ENCODE results near the gene RRP1B. TPM values are rescaled to one million over a fixed set of nuclear protein-coding genes. Genes with fewer than 3 reads are reported as not detected.
A peak's percentile ranks its signal among the peaks of the same experiment; 100 is the strongest.
"Not testable (repeated sequence)": the region's sequence is repeated elsewhere in the genome, so short reads cannot be mapped to it uniquely, and the experiment has no call there.

RRP1B gene
- total RNA-seq, 2 experiments from 2014 or later, result 57.5 to 58.3 TPM

- Mint-ChIP-seq H3K4me3 (no peak overlapping the region), H3K9me3 (ENCODE audit: insufficient read depth) (no peaks in the 10 kb centered on the region), H3K27ac (no peak overlapping the region), H3K4me1 (ENCODE audit: low read depth) (peaks cover 12% of the 10 kb centered on the region), H3K27me3 (ENCODE audit: low read depth) (no peaks in the 10 kb centered on the region), H3K36me3 (ENCODE audit: low read depth) (peaks cover 39% of the 10 kb centered on the region)
- ATAC-seq (no peak), DNase-seq (no peak)
- POLR2A ChIA-PET, result no interaction called here
- CTCF ChIA-PET, result no interaction called here
Measured at GRCh38 chr21:43696214-43696613, 36.9 kb downstream of the RRP1B start.

GRCh38 chr21:43697758-43698643, 38.6 kb downstream of the RRP1B start:
- ATAC-seq (no peak), DNase-seq (no peak)
- Mint-ChIP-seq H3K27me3 (ENCODE audit: low read depth) (no peaks in the 10 kb centered on the region), H3K36me3 (ENCODE audit: low read depth) (peaks cover 36% of the 10 kb centered on the region), H3K4me3 (no peak overlapping the region), H3K4me1 (ENCODE audit: low read depth) (peaks cover 17% of the 10 kb centered on the region), H3K9me3 (ENCODE audit: insufficient read depth) (no peaks in the 10 kb centered on the region), H3K27ac (peak overlapping the region; percentile 66)
- ChIA-PET POLR2A (no interaction called here), CTCF (no interaction called here)

GRCh38 chr21:43699492-43699777, 40.1 kb downstream of the RRP1B start:
- H3K9me3 Mint-ChIP-seq (ENCODE audit: insufficient read depth); H3K27me3 Mint-ChIP-seq (ENCODE audit: low read depth); POLR2A ChIA-PET; DNase-seq; CTCF ChIA-PET; ATAC-seq; H3K4me3 Mint-ChIP-seq; H3K27ac Mint-ChIP-seq: not testable (repeated sequence)
- peaks cover 25% of the 10 kb centered on the region for H3K36me3 Mint-ChIP-seq (ENCODE audit: low read depth)
- peaks cover 23% of the 10 kb centered on the region for H3K4me1 Mint-ChIP-seq (ENCODE audit: low read depth)

GRCh38 chr21:43699933-43700599, 40.7 kb downstream of the RRP1B start:
- Mint-ChIP-seq H3K4me1 (ENCODE audit: low read depth) (peaks cover 23% of the 10 kb centered on the region), H3K27ac (no peak overlapping the region), H3K27me3 (ENCODE audit: low read depth) (no peaks in the 10 kb centered on the region), H3K9me3 (ENCODE audit: insufficient read depth) (no peaks in the 10 kb centered on the region), H3K36me3 (ENCODE audit: low read depth) (peaks cover 21% of the 10 kb centered on the region), H3K4me3 (no peak overlapping the region)
- DNase-seq (no peak), ATAC-seq (no peak)
- ChIA-PET CTCF (no interaction called here), POLR2A (no interaction called here)

- ChIA-PET POLR2A (interaction anchor here (0.9 kb wide), 1 partner anchor 26 kb away, joined by 3 read pairs; no protein-coding TSS in a partner anchor), CTCF (interaction anchor here (1.1 kb wide), 1 partner anchor 26 kb away, joined by 4 read pairs; no protein-coding TSS in a partner anchor)
- no peak overlapping the region for H3K4me3 Mint-ChIP-seq
- H3K36me3 Mint-ChIP-seq (ENCODE audit: low read depth), result peaks cover 6% of the 10 kb centered on the region
- H3K27me3 Mint-ChIP-seq (ENCODE audit: low read depth), result no peaks in the 10 kb centered on the region
- no peak for DNase-seq
- H3K9me3 Mint-ChIP-seq (ENCODE audit: insufficient read depth), result no peaks in the 10 kb centered on the region
- H3K4me1 Mint-ChIP-seq (ENCODE audit: low read depth), result peaks cover 23% of the 10 kb centered on the region
- ATAC-seq, result no peak
- H3K27ac Mint-ChIP-seq, result no peak overlapping the region
Measured at GRCh38 chr21:43701936-43702784, 42.8 kb downstream of the RRP1B start.

- CTCF ChIA-PET, result interaction anchor here (1.1 kb wide), 1 partner anchor 26 kb away, joined by 4 read pairs; no protein-coding TSS in a partner anchor
- Mint-ChIP-seq H3K4me1 (ENCODE audit: low read depth) (peaks cover 20% of the 10 kb centered on the region), H3K36me3 (ENCODE audit: low read depth) (peaks cover 5% of the 10 kb centered on the region), H3K27me3 (ENCODE audit: low read depth) (no peaks in the 10 kb centered on the region), H3K9me3 (ENCODE audit: insufficient read depth) (no peaks in the 10 kb centered on the region), H3K4me3 (peak overlapping the region; percentile 26), H3K27ac (no peak overlapping the region)
- POLR2A ChIA-PET, result interaction anchor here (0.9 kb wide), 1 partner anchor 26 kb away, joined by 3 read pairs; no protein-coding TSS in a partner anchor
- no peak for DNase-seq
- ATAC-seq, result peak; percentile 20
Measured at GRCh38 chr21:43702785-43703034, 43.4 kb downstream of the RRP1B start.

GRCh38 chr21:43703035-43703880, 43.9 kb downstream of the RRP1B start:
- H3K36me3 Mint-ChIP-seq (ENCODE audit: low read depth), result peaks cover 4% of the 10 kb centered on the region
- ATAC-seq (peak; percentile 68), DNase-seq (peak; percentile 58)
- H3K27me3 Mint-ChIP-seq (ENCODE audit: low read depth), result no peaks in the 10 kb centered on the region
- H3K4me3 Mint-ChIP-seq, result peak overlapping the region; percentile 26
- no peaks in the 10 kb centered on the region for H3K9me3 Mint-ChIP-seq (ENCODE audit: insufficient read depth)
- no peak overlapping the region for H3K27ac Mint-ChIP-seq
- peaks cover 16% of the 10 kb centered on the region for H3K4me1 Mint-ChIP-seq (ENCODE audit: low read depth)
- ChIA-PET CTCF (interaction anchor here (1.1 kb wide), 1 partner anchor 25 kb away, joined by 4 read pairs; no protein-coding TSS in a partner anchor), POLR2A (interaction anchor here (0.9 kb wide), 1 partner anchor 25 kb away, joined by 3 read pairs; no protein-coding TSS in a partner anchor)

- Mint-ChIP-seq H3K27me3 (ENCODE audit: low read depth) (peaks cover 20% of the 10 kb centered on the region), H3K4me3 (no peak overlapping the region), H3K27ac (no peak overlapping the region), H3K4me1 (ENCODE audit: low read depth) (peaks cover 11% of the 10 kb centered on the region), H3K9me3 (ENCODE audit: insufficient read depth) (no peaks in the 10 kb centered on the region), H3K36me3 (ENCODE audit: low read depth) (no peaks in the 10 kb centered on the region)
- ATAC-seq, result no peak
- POLR2A ChIA-PET, result no interaction called here
- no peak for DNase-seq
- CTCF ChIA-PET, result no interaction called here
Measured at GRCh38 chr21:43707462-43707861, 48.1 kb downstream of the RRP1B start.

- ChIA-PET POLR2A (no interaction called here), CTCF (no interaction called here)
- H3K4me3 Mint-ChIP-seq, result no peak overlapping the region
- H3K9me3 Mint-ChIP-seq (ENCODE audit: insufficient read depth), result no peaks in the 10 kb centered on the region
- no peaks in the 10 kb centered on the region for H3K4me1 Mint-ChIP-seq (ENCODE audit: low read depth)
- ATAC-seq (no peak), DNase-seq (no peak)
- peaks cover 21% of the 10 kb centered on the region for H3K27me3 Mint-ChIP-seq (ENCODE audit: low read depth)
- no peak overlapping the region for H3K27ac Mint-ChIP-seq
- no peaks in the 10 kb centered on the region for H3K36me3 Mint-ChIP-seq (ENCODE audit: low read depth)
Measured at GRCh38 chr21:43708745-43709381, 49.5 kb downstream of the RRP1B start.

GRCh38 chr21:43712268-43712942, 53.0 kb downstream of the RRP1B start:
- no peak for DNase-seq
- ChIA-PET POLR2A (interaction anchor here (0.6 kb wide), 2 partner anchors 101 to 515 kb away, joined by 4 to 5 read pairs; no protein-coding TSS in a partner anchor), CTCF (no interaction called here)
- peaks cover 4% of the 10 kb centered on the region for H3K4me1 Mint-ChIP-seq (ENCODE audit: low read depth)
- H3K4me3 Mint-ChIP-seq, result no peak overlapping the region
- no peak overlapping the region for H3K27ac Mint-ChIP-seq
- no peaks in the 10 kb centered on the region for H3K9me3 Mint-ChIP-seq (ENCODE audit: insufficient read depth)
- no peaks in the 10 kb centered on the region for H3K36me3 Mint-ChIP-seq (ENCODE audit: low read depth)
- H3K27me3 Mint-ChIP-seq (ENCODE audit: low read depth), result peaks cover 36% of the 10 kb centered on the region
- ATAC-seq, result no peak

All from activated CD8-positive, alpha-beta T cell treated with anti-CD3 and anti-CD28 coated beads, Interleukin-2, amount 10 ng/mL, durations not matched to agents 7 days and 5 days (primary cell).